PC-3 (cell line): ENCODE data around the gene PSMD5.

ENCODE experiments used
- CTCF ChIP-seq: fragments of 300-600 bp; sonication (generic); conservative IDR thresholded peaks from 2 replicates; pipeline ENCODE4 v1.5.1; 2017; ENCODE audit warnings: antibody characterized with exemption, low read depth, mild to moderate bottlenecking, low read length
- EZH2 ChIP-seq: fragments of 300-600 bp; sonication (generic); IDR thresholded peaks from one replicate; pipeline ENCODE4 v1.6.1; 2017; ENCODE audit warnings: antibody characterized with exemption, mild to moderate bottlenecking, low read length; ENCODE audit not compliant: unreplicated experiment
- EZH2phosphoT487 ChIP-seq: fragments of 300-600 bp; sonication (generic); IDR thresholded peaks from 2 replicates; pipeline ENCODE4 v1.6.1; 2018; ENCODE audit warnings: mild to moderate bottlenecking, antibody characterized with exemption, low read length, borderline replicate concordance

- TF ChIP-seq CTCF (no peak), EZH2 (no peak), EZH2phosphoT487 (no peak)
Observed at GRCh38 chr9:120807607-120808379, 34.9 kb downstream of the PSMD5 start.
